HFF-Myc (cell line): Measurements from ENCODE around the gene CHRNA5.
"Not testable (repeated sequence)": the region's sequence is repeated elsewhere in the genome, so short reads cannot be mapped to it uniquely, and the experiment has no call there.

Experiments
- DNase-seq: peaks from one replicate; pipeline ENCODE4 v3.0.0-alpha.2; 2011; ENCODE audit warnings: low read depth; ENCODE audit errors: extremely low read depth
- H3K4me3 ChIP-seq: replicated peaks from 2 replicates; pipeline ENCODE4 v1.5.1; 2011; ENCODE audit warnings: low read depth, mild to moderate bottlenecking, control low read depth, low read length
- TF ChIP-seq, protein P1 (sequence below): IDR thresholded peaks from 2 replicates; pipeline ENCODE4 v1.5.1; 2012; ENCODE audit warnings: mild to moderate bottlenecking, low read depth, low read length, control low read depth; ENCODE audit errors: missing control alignments

The CHRNA5 gene

DNA sequence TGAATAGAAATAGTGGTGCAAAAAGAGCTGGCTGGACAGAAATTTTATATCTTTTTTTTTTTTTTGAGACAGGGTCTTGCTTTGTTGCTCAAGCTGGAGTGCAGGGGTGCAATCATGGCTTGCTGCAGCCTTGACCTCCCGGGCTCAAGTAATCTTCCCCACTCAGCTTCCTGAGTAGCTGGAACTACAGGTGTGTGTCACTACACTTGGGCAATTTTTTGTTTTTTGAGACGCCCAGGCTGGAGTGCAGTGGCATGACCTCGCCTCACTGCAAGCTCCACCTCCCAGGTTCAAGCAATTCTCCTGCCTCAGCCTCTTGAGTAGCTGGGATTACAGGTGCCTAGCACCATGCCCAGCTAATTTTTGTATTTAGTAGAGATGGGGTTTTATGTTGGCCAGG, 33.0 kb downstream of the CHRNA5 start:
- DNase-seq: no peak
- no peak overlapping the region for H3K4me3 ChIP-seq
- TF ChIP-seq, protein P1, sequence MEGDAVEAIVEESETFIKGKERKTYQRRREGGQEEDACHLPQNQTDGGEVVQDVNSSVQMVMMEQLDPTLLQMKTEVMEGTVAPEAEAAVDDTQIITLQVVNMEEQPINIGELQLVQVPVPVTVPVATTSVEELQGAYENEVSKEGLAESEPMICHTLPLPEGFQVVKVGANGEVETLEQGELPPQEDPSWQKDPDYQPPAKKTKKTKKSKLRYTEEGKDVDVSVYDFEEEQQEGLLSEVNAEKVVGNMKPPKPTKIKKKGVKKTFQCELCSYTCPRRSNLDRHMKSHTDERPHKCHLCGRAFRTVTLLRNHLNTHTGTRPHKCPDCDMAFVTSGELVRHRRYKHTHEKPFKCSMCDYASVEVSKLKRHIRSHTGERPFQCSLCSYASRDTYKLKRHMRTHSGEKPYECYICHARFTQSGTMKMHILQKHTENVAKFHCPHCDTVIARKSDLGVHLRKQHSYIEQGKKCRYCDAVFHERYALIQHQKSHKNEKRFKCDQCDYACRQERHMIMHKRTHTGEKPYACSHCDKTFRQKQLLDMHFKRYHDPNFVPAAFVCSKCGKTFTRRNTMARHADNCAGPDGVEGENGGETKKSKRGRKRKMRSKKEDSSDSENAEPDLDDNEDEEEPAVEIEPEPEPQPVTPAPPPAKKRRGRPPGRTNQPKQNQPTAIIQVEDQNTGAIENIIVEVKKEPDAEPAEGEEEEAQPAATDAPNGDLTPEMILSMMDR: no peak

DNA sequence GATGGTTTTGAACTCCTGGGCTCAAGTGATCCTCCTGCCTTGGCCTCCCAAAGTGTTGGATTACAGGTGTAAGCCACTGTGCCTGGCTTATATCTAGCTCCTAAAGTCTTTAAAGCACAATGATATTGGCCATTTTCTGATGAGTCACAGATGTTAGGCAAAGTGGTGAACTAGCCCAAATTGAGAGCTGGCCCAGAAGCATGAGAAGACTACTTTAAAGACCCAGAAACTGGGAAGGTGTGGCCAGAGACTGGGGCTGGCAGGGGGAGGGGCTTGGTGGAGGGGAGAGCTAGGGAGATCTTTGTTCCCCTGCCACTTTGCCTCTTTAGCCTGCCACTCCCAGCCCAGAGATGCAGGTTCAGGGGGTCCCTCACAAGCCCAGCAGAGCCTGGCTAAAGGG, 33.9 kb downstream of the CHRNA5 start:
- TF ChIP-seq, protein P1: no peak
- H3K4me3 ChIP-seq: no peak overlapping the region
- no peak for DNase-seq

- TF ChIP-seq, protein P1: no peak
- DNase-seq: no peak
- no peak overlapping the region for H3K4me3 ChIP-seq
These were observed 38.1 kb downstream of the CHRNA5 start for GRCh38 chr15:78603467-78603866.

- no peak overlapping the region for H3K4me3 ChIP-seq
- TF ChIP-seq, protein P1: no peak
- no peak for DNase-seq
These were observed 39.1 kb downstream of the CHRNA5 start for GRCh38 chr15:78604420-78604819.

DNA sequence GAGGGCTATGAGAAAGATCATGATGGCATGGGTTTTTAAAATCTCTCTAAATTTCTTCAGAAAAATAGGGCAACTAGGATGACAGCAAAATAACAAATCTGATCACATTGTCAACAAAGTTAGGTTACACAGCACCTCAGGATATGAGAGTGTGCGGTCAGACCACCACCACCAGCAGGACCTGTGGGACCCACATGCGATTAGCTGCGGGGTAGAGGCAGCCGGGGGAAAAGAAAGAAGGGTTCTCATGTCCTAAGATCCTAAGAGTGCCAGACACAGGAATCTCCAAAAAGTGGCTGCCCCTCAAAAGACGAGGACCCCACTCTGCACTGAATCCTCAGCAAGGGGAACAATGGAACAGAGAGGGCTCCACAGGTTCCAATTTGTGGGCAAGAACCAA, 39.9 kb downstream of the CHRNA5 start:
- TF ChIP-seq, protein P1: no peak
- no peak for DNase-seq
- no peak overlapping the region for H3K4me3 ChIP-seq

DNA sequence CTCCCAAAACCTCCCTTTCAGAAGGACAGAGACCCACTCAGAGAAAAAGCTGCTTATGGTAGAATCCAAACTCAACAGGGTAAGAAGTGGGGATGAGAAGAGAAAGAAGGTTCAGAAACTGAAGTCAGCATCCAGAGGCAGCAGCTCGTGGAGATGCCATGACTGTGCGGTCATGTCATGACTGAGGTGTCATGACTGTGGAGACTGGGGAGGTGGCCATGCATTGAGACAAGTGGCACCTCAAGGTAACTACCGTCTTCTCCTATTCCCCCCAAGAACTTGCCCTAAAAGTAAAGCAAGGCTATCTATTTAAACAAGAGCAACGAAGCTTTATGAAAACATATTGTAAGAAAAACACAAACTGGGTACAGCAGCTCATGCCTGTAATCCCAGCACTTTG, 40.4 kb downstream of the CHRNA5 start:
- no peak overlapping the region for H3K4me3 ChIP-seq
- no peak for DNase-seq
- TF ChIP-seq, protein P1: no peak

- H3K4me3 ChIP-seq, DNase-seq: not testable (repeated sequence)
These were observed 44.2 kb downstream of the CHRNA5 start for GRCh38 chr15:78609551-78609950.

DNA sequence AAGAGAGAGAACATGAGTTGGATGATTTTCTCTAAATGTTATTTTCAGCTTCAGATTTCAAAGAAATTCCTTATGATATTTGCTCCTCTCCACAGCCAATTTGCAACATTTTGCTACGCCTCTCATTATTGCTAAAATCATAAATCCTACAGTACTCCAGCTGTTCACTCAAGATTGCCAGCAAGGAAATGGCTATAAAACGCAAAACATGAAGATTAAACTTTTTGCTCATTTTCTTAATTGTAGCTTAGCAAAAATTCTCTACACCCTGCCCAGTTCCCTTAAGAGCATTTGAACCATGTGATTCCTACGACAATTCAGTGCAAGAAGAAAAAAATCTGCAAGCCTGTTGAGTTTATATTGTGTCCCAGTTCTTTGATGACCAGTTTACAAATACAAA, 48.7 kb downstream of the CHRNA5 start:
- TF ChIP-seq, protein P1: no peak
- no peak for DNase-seq
- no peak overlapping the region for H3K4me3 ChIP-seq
